ENCODE data around the gene TNFAIP2.

GRCh38 chr14:103088921-103089320 is 34.3 kb upstream of the TNFAIP2 start:
- TF ChIP-seq, protein P1, sequence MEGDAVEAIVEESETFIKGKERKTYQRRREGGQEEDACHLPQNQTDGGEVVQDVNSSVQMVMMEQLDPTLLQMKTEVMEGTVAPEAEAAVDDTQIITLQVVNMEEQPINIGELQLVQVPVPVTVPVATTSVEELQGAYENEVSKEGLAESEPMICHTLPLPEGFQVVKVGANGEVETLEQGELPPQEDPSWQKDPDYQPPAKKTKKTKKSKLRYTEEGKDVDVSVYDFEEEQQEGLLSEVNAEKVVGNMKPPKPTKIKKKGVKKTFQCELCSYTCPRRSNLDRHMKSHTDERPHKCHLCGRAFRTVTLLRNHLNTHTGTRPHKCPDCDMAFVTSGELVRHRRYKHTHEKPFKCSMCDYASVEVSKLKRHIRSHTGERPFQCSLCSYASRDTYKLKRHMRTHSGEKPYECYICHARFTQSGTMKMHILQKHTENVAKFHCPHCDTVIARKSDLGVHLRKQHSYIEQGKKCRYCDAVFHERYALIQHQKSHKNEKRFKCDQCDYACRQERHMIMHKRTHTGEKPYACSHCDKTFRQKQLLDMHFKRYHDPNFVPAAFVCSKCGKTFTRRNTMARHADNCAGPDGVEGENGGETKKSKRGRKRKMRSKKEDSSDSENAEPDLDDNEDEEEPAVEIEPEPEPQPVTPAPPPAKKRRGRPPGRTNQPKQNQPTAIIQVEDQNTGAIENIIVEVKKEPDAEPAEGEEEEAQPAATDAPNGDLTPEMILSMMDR (IDR thresholded peaks at IDR 0.05) = no peak
- TF ChIP-seq POLR2A (IDR thresholded peaks at IDR 0.05) (no peak), POLR2AphosphoS5 (IDR thresholded peaks at IDR 0.05) (no peak), EP300 (IDR thresholded peaks at IDR 0.05) (no peak)
